IMR-90 (cell line): ENCODE data around the gene ANKRD27. TPM values are rescaled to one million over a fixed set of nuclear protein-coding genes. Genes with fewer than 3 reads are reported as not detected.

Experiments
- ATAC-seq: fragments of 200-7000 bp; cut with Tn5 transposase; 2 replicates; pipeline ENCODE4 v1.9.1; 2020; ENCODE audit warnings: low read depth, mild to moderate bottlenecking, moderate library complexity
- BruUV-seq: library from RNA; stranded (reverse); fragments of 400-500 nt; replicated peaks from 2 replicates; lab custom pipeline; 2021; lab: Mats Ljungman, UMichigan
- CTCF ChIA-PET: fragments of 300-600 bp; formaldehyde crosslinking; extraction: SDS; loops from one replicate; lab custom pipeline; 2021; ENCODE audit warnings: antibody characterized with exemption; lab: Yijun Ruan, JAX
- POLR2A ChIA-PET: fragments of 300-600 bp; sonication (Branson Sonifier 250); formaldehyde crosslinking; loops from one replicate; lab custom pipeline; 2022; ENCODE audit warnings: antibody characterized with exemption; ENCODE audit not compliant: unreplicated experiment; lab: Charles Lee
- DNase-seq: peaks from one replicate; pipeline ENCODE4 v3.0.0; 2013
- H2AFZ ChIP-seq: replicated peaks from 2 replicates; pipeline ENCODE3; 2013; ENCODE audit warnings: low read length, mild to moderate bottlenecking; ENCODE audit not compliant: poor library complexity
- H2AK5ac ChIP-seq: 2 replicates; pipeline ENCODE4 v1.6.1; 2013; ENCODE audit warnings: low read depth, low read length, inconsistent platforms
- H2AK9ac ChIP-seq: replicated peaks from 2 replicates; pipeline ENCODE3; 2013; ENCODE audit warnings: mild to moderate bottlenecking, low read depth, low read length, moderate library complexity; ENCODE audit not compliant: poor library complexity
- H2BK120ac ChIP-seq: 2 replicates; pipeline ENCODE4 v1.6.1; 2013; ENCODE audit warnings: low read depth, low read length, inconsistent platforms
- H2BK15ac ChIP-seq: 3 replicates; pipeline ENCODE4 v1.6.1; 2013; ENCODE audit warnings: low read depth, low read length, inconsistent platforms
- H2BK20ac ChIP-seq: 2 replicates; pipeline ENCODE4 v1.6.1; 2013; ENCODE audit warnings: low read depth, mild to moderate bottlenecking, inconsistent platforms, low read length, moderate library complexity
- H2BK5ac ChIP-seq: 2 replicates; pipeline ENCODE4 v1.6.1; 2013; ENCODE audit warnings: mild to moderate bottlenecking, low read depth, low read length, inconsistent platforms; ENCODE audit not compliant: poor library complexity, severe bottlenecking
- H3K14ac ChIP-seq: replicated peaks from 2 replicates; pipeline ENCODE4 v1.6.1; 2013; ENCODE audit warnings: low read depth, low read length, inconsistent platforms
- H3K18ac ChIP-seq: 2 replicates; pipeline ENCODE4 v1.6.1; 2013; ENCODE audit warnings: low read depth, low read length, control low read depth
- H3K23ac ChIP-seq: 2 replicates; pipeline ENCODE4 v1.6.1; 2013; ENCODE audit warnings: low read depth, low read length, inconsistent platforms
- H3K27ac ChIP-seq: 2 replicates; pipeline ENCODE4 v1.5.1; 2013; ENCODE audit warnings: mild to moderate bottlenecking, control low read depth, low read length; ENCODE audit not compliant: insufficient read depth
- H3K27me3 ChIP-seq: 2 replicates; pipeline ENCODE4 v1.6.1; 2013; ENCODE audit warnings: low read length; ENCODE audit not compliant: control insufficient read depth, insufficient read depth
- H3K36me3 ChIP-seq: 2 replicates; pipeline ENCODE4 v1.6.1; 2013; ENCODE audit warnings: low read length, mixed read lengths; ENCODE audit not compliant: control insufficient read depth, insufficient read depth
- H3K4ac ChIP-seq: 2 replicates; pipeline ENCODE4 v1.6.1; 2013; ENCODE audit warnings: low read depth, low read length, inconsistent platforms
- H3K4me1 ChIP-seq: 2 replicates; pipeline ENCODE4 v1.6.1; 2013; ENCODE audit warnings: low read length, mixed read lengths; ENCODE audit not compliant: control insufficient read depth, insufficient read depth
- H3K4me2 ChIP-seq: 2 replicates; pipeline ENCODE4 v1.6.1; 2013; ENCODE audit warnings: low read depth, mild to moderate bottlenecking, control low read depth, low read length, moderate library complexity
- H3K4me3 ChIP-seq: 2 replicates; pipeline ENCODE4 v1.5.1; 2013; ENCODE audit warnings: low read depth, mild to moderate bottlenecking, control low read depth, low read length, moderate library complexity; ENCODE audit not compliant: insufficient read depth
- H3K56ac ChIP-seq: 2 replicates; pipeline ENCODE4 v1.6.1; 2013; ENCODE audit warnings: low read length, inconsistent platforms; ENCODE audit not compliant: insufficient read depth; ENCODE audit errors: extremely low read depth
- H3K79me1 ChIP-seq, 2 experiments: 2 replicates each; pipeline ENCODE4 v1.6.1; 2013; ENCODE audit warnings: low read length in 2 of 2, inconsistent platforms in 1 of 2, low read depth in 1 of 2
- H3K9ac ChIP-seq: 2 replicates; pipeline ENCODE4 v1.6.1; 2013; ENCODE audit warnings: low read depth, low read length, control low read depth
- H3K9me1 ChIP-seq: 2 replicates; pipeline ENCODE4 v1.6.1; 2013; ENCODE audit warnings: low read length, inconsistent platforms; ENCODE audit not compliant: insufficient read depth
- H3K9me3 ChIP-seq: 2 replicates; pipeline ENCODE4 v1.6.1; 2013; ENCODE audit warnings: low read length; ENCODE audit not compliant: control insufficient read depth, insufficient read depth
- H4K20me1 ChIP-seq: 2 replicates; pipeline ENCODE4 v1.6.1; 2013; ENCODE audit warnings: low read length, inconsistent platforms; ENCODE audit not compliant: insufficient read depth
- H4K5ac ChIP-seq: 2 replicates; pipeline ENCODE4 v1.6.1; 2013; ENCODE audit warnings: mild to moderate bottlenecking, low read depth, low read length, control low read depth
- H4K8ac ChIP-seq, 2 experiments: 2 replicates each; pipeline ENCODE4 v1.6.1; 2013; ENCODE audit warnings: low read depth in 2 of 2, low read length in 2 of 2, control low read depth in 1 of 2, inconsistent platforms in 1 of 2
- H4K91ac ChIP-seq: 2 replicates; pipeline ENCODE4 v1.6.1; 2013; ENCODE audit warnings: low read depth, low read length, inconsistent platforms; ENCODE audit not compliant: insufficient read depth
- CEBPB ChIP-seq: IDR thresholded peaks from 2 replicates; pipeline ENCODE4 v1.6.1; 2012; ENCODE audit warnings: low read depth, low read length, improper control_type of control experiment
- CHD1 ChIP-seq: IDR thresholded peaks from 2 replicates; pipeline ENCODE4 v1.6.1; 2012; ENCODE audit warnings: low read depth, low read length, improper control_type of control experiment
- MAZ ChIP-seq: IDR thresholded peaks from 2 replicates; pipeline ENCODE4 v1.6.1; 2012; ENCODE audit warnings: low read depth, mild to moderate bottlenecking, low read length, improper control_type of control experiment, moderate library complexity, borderline replicate concordance
- NFE2L2 ChIP-seq: fragments of 150-350 bp; IDR thresholded peaks from 2 replicates; pipeline ENCODE4 v1.6.1; 2016; ENCODE audit warnings: low read depth, mild to moderate bottlenecking, low read length
- RAD21 ChIP-seq: IDR thresholded peaks from 2 replicates; pipeline ENCODE4 v1.6.1; 2012; ENCODE audit warnings: low read length, improper control_type of control experiment
- RCOR1 ChIP-seq: IDR thresholded peaks from 2 replicates; pipeline ENCODE4 v1.6.1; 2012; ENCODE audit warnings: mild to moderate bottlenecking, low read length, improper control_type of control experiment; ENCODE audit not compliant: insufficient replicate concordance
- RFX5 ChIP-seq: IDR thresholded peaks from 2 replicates; pipeline ENCODE4 v1.8.0; 2012; ENCODE audit warnings: low read depth, mild to moderate bottlenecking, low read length, moderate library complexity
- WGBS, 2 experiments: methylation state at CpG; one replicate each; pipeline versions ENCODE4 v1.1.5 to v1.1.7; 2013; ENCODE audit warnings: missing lambda C conversion rate in 2 of 2; ENCODE audit not compliant: insufficient read length in 1 of 2; ENCODE audit errors: extremely low coverage in 2 of 2; 5-methylcytosine and 5-hydroxymethylcytosine counted together
- dilution Hi-C: fragments of 300-500 bp; cut with HindIII; formaldehyde crosslinking; loops from one replicate; pipeline ENCODE4 v1.14.3; 2018; ENCODE audit warnings: low sequenced_read_pairs; ENCODE audit not compliant: unreplicated experiment
- in situ Hi-C: fragments of 300-500 bp; cut with MboI; formaldehyde crosslinking; loops from 3 replicates; pipeline ENCODE4 v1.14.3; 2019; ENCODE audit warnings: low sequenced_read_pairs, inconsistent platforms, mixed read lengths
- intact Hi-C: fragments of 100-400 bp; cut with micrococcal nuclease; formaldehyde crosslinking; loops from 2 replicates; pipeline ENCODE4 v1.10.0; 2022
- polyA plus RNA-seq, 3 experiments: library from polyadenylated mRNA; depleted of rRNA; stranded (reverse); fragments of >200 nt; gene quantifications; 2 replicates each; pipeline ENCODE4 v1.2.3, GENCODE V29; 2012; ENCODE audit warnings: low replicate concordance in 1 of 3
- total RNA-seq: library from RNA; depleted of rRNA; stranded (reverse); fragments of >200 nt; gene quantifications from 2 replicates; pipeline ENCODE4 v1.2.3, GENCODE V29; 2012

The ANKRD27 gene
- total and polyA plus RNA-seq, 2 of the 4 experiments (the other 2 are of a cell fraction), result 16.7 to 35.0 TPM

GRCh38 chr19:32651729-32652140 is 23.2 kb downstream of the ANKRD27 start:
- peak; percentile 68 for ATAC-seq
- Histone ChIP-seq H3K9me3 (no peaks in the 10 kb centered on the region), H4K91ac (no peak overlapping the region), H4K5ac (no peak overlapping the region), H4K20me1 (no peaks in the 10 kb centered on the region; the same call in 1 of the 2 replicates), H2BK20ac (no peak overlapping the region), H3K4me2 (no peak overlapping the region), H3K14ac (no peak overlapping the region), H2AK5ac (no peak overlapping the region), H2BK15ac (no peak overlapping the region), H3K4ac (no peak overlapping the region), H3K27ac (no peak overlapping the region), H3K27me3 (no peaks in the 10 kb centered on the region), H2BK120ac (no peak overlapping the region), H2AFZ (no peak overlapping the region), H3K36me3 (peaks cover 22% of the 10 kb centered on the region), H3K23ac (no peak overlapping the region), H3K79me1 (peaks cover 6 to 41% of the 10 kb centered on the region in 2 experiments; a peak in 2 of 4 replicates), H2BK5ac (no peak overlapping the region), H3K9me1 (0 out of 2 replicates have a peak, but pooled peaks cover 5% of the 10 kb centered on the region), H3K4me1 (peaks cover 2% of the 10 kb centered on the region; the same call in 1 of the 2 replicates), H3K18ac (no peak overlapping the region), H4K8ac (no peak overlapping the region), H3K4me3 (no peak overlapping the region), H2AK9ac (no peak overlapping the region), H3K9ac (no peak overlapping the region), H3K56ac (no peak overlapping the region)
- ChIA-PET POLR2A (no interaction called here), CTCF (interaction anchor here (1.1 kb wide), 1 partner anchor 14 kb away, joined by 4 read pairs; no protein-coding TSS in a partner anchor)
- dilution Hi-C loops, result no loop called here
- DNase-seq, result peak; percentile 11
- no TSS peak for BruUV-seq
- WGBS, 2 experiments, result 100% methylated on average over 1 of the region's 8 CpGs; no CpG with 5 or more reads in 1 of the 2 experiments
- TF ChIP-seq RFX5, result no peak
- TF ChIP-seq CEBPB, result no peak
- no peak for TF ChIP-seq MAZ
- no peak for TF ChIP-seq NFE2L2
- no peak for TF ChIP-seq RAD21
- TF ChIP-seq RCOR1, result no peak
- no peak for TF ChIP-seq CHD1
- in situ Hi-C loops, result no loop called here
- intact Hi-C loops, result no loop called here
